HL-60 (cell line): ENCODE data around the gene PIAS4.

ENCODE experiments used
- DNase-seq, 2 experiments: peaks; one replicate each; pipeline ENCODE4 v3.0.0-alpha.2; 2010 to 2020; ENCODE audit warnings: low read depth in 1 of 2, low spot score in 1 of 2
- H3K27ac ChIP-seq: fragments of 250-450 bp; sonication (Bioruptor Pico); replicated peaks from 2 replicates; pipeline ENCODE4 v1.5.1; 2020; ENCODE audit warnings: mild to moderate bottlenecking, moderate library complexity
- H3K27me3 ChIP-seq: fragments of 250-450 bp; sonication (Bioruptor Pico); 2 replicates; pipeline ENCODE4 v1.5.1; 2021; ENCODE audit warnings: mild to moderate bottlenecking, moderate library complexity; ENCODE audit not compliant: insufficient read depth, poor library complexity, severe bottlenecking
- H3K4me3 ChIP-seq: replicated peaks from 2 replicates; pipeline ENCODE4 v1.5.1; 2011; ENCODE audit warnings: mild to moderate bottlenecking, control low read depth, low read length; ENCODE audit not compliant: insufficient read depth
- CTCF ChIP-seq: IDR thresholded peaks from one replicate; pipeline ENCODE4 v1.5.1; 2011; ENCODE audit warnings: low read length, control low read depth, inconsistent platforms; ENCODE audit not compliant: insufficient read depth
- GABPA ChIP-seq: IDR thresholded peaks from 2 replicates; pipeline ENCODE4 v1.6.1; 2012; ENCODE audit warnings: low read depth
- POLR2AphosphoS5 ChIP-seq: IDR thresholded peaks from 2 replicates; pipeline ENCODE4 v1.6.1; 2012; ENCODE audit warnings: low read depth
- REST ChIP-seq: IDR thresholded peaks from 2 replicates; pipeline ENCODE4 v1.6.1; 2012; ENCODE audit warnings: low read depth; ENCODE audit not compliant: insufficient replicate concordance
- SPI1 ChIP-seq: IDR thresholded peaks from 2 replicates; pipeline ENCODE4 v1.6.1; 2012; ENCODE audit warnings: low read depth, mild to moderate bottlenecking, borderline replicate concordance

The PIAS4 gene

GRCh38 chr19:4027146-4027545 is 19.6 kb downstream of the PIAS4 start:
- TF ChIP-seq POLR2AphosphoS5 (no peak), REST (no peak), GABPA (no peak), CTCF (no peak), SPI1 (no peak)
- Histone ChIP-seq H3K4me3 (no peak overlapping the region), H3K27me3 (no peaks in the 10 kb centered on the region), H3K27ac (no peak overlapping the region)
- DNase-seq = no peak

GRCh38 chr19:4028334-4029246 is 21.1 kb downstream of the PIAS4 start:
- Histone ChIP-seq H3K4me3 (no peak overlapping the region), H3K27ac (no peak overlapping the region), H3K27me3 (no peaks in the 10 kb centered on the region)
- TF ChIP-seq SPI1 = no peak
- no peak for TF ChIP-seq POLR2AphosphoS5
- no peak for TF ChIP-seq CTCF
- TF ChIP-seq GABPA = no peak
- no peak for DNase-seq

GRCh38 chr19:4029247-4029614 is 21.7 kb downstream of the PIAS4 start:
- Histone ChIP-seq H3K4me3 (no peak overlapping the region), H3K27ac (no peak overlapping the region), H3K27me3 (no peaks in the 10 kb centered on the region)
- no peak for TF ChIP-seq REST
- no peak for TF ChIP-seq GABPA
- TF ChIP-seq POLR2AphosphoS5 = no peak
- TF ChIP-seq CTCF = no peak
- TF ChIP-seq SPI1 = no peak
- DNase-seq = no peak

GRCh38 chr19:4030552-4030951 is 23.0 kb downstream of the PIAS4 start:
- Histone ChIP-seq H3K4me3 (no peak overlapping the region), H3K27me3 (no peaks in the 10 kb centered on the region), H3K27ac (no peak overlapping the region)
- DNase-seq = no peak
- TF ChIP-seq CTCF = no peak
- TF ChIP-seq SPI1 = no peak
- TF ChIP-seq POLR2AphosphoS5 = no peak
- TF ChIP-seq GABPA = no peak
- no peak for TF ChIP-seq REST
